Measurements from ENCODE around the gene FGGY. TPM values are rescaled to one million over a fixed set of nuclear protein-coding genes. Genes with fewer than 3 reads are reported as not detected.

Gene FGGY
- total and polyA plus RNA-seq, 2 donors (not counting 3 experiments of a cell fraction or from before 2014, with no cell fraction given): 5.6 to 6.4 TPM

DNA sequence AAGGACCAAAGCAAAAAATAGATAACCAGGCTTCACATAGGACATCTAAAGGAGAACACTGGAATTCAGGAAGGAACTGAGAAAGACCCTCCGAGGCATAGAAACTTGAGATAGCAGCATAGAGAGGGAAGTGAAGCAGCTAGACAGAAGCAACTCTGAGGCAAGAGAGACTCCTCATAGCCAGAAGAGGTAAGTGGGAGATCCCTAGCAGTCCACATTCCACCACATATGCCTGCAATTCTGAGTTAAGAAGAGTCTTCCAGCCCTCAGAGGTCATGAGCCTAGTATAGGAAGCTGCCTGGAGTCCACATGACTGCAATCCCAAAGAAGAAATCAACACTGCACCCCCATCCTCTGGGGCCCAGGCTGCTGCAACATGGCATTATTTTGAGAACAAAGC lies 13.9 kb upstream of the FGGY start:
- CTCF ChIA-PET: no interaction called here
- dilution Hi-C loops (cut with MboI; ENCODE audit: extremely low pct_ligation_motif_present, low sequenced_read_pairs): no loop called here
- Histone ChIP-seq H3K27me3 (ENCODE audit: control insufficient read depth in 2 of 2, insufficient read depth in 2 of 2, low read length in 2 of 2) (no peaks in the 10 kb centered on the region), H3K4me1 (ENCODE audit: control insufficient read depth, extremely low read depth, insufficient read depth, low read length) (no peaks in the 10 kb centered on the region), H3K9me3 (replicated peaks; ENCODE audit: control insufficient read depth, insufficient read depth, low read length) (no peaks in the 10 kb centered on the region), H3K9ac (replicated peaks; ENCODE audit: extremely low read depth, insufficient read depth, low read length) (no peak overlapping the region), H2AFZ (ENCODE audit: low read depth, low read length) (no peak overlapping the region), H3K9me1 (replicated peaks; ENCODE audit: control insufficient read depth, extremely low read depth, insufficient read depth, low read length) (no peaks in the 10 kb centered on the region), H3K4me2 (ENCODE audit: insufficient read depth, low read length) (no peak overlapping the region), H4K20me1 (replicated peaks; ENCODE audit: control insufficient read depth, extremely low read depth, insufficient read depth, low read length) (no peaks in the 10 kb centered on the region), H3K27ac (ENCODE audit: insufficient read depth, low read depth, low read length) (no peak overlapping the region), H3K79me2 (ENCODE audit: control insufficient read depth, insufficient read depth, low read length) (no peaks in the 10 kb centered on the region), H3K4me3 (replicated peaks in 1 of 3; ENCODE audit: insufficient read depth in 1 of 3, low read depth in 1 of 3, low read length in 3 of 3) (no peak overlapping the region), H3K36me3 (ENCODE audit: control insufficient read depth in 2 of 2, extremely low read depth in 1 of 2, insufficient read depth in 2 of 2, low read length in 2 of 2) (no peaks in the 10 kb centered on the region)
- FAIRE-seq (no peak), DNase-seq (ENCODE audit: low read depth, low spot score) (no peak)
- no peak for TF ChIP-seq POLR2AphosphoS5 (IDR thresholded peaks at IDR 0.05; ENCODE audit: insufficient read depth, low read depth, low read length)
- no peak for TF ChIP-seq FOS (IDR thresholded peaks at IDR 0.05; ENCODE audit: borderline replicate concordance, insufficient read depth, low read length)
- BruUV-seq (replicated peaks): no TSS peak
- intact Hi-C loops (cut with micrococcal nuclease): no loop called here
- POLR2A ChIA-PET: no interaction called here

- Histone ChIP-seq H3K4me3 (replicated peaks in 1 of 3; ENCODE audit: insufficient read depth in 1 of 3, low read depth in 1 of 3, low read length in 3 of 3) (no peak overlapping the region), H3K9me1 (replicated peaks; ENCODE audit: control insufficient read depth, extremely low read depth, insufficient read depth, low read length) (no peaks in the 10 kb centered on the region), H3K27ac (ENCODE audit: insufficient read depth, low read depth, low read length) (no peak overlapping the region), H3K9ac (replicated peaks; ENCODE audit: extremely low read depth, insufficient read depth, low read length) (no peak overlapping the region), H3K79me2 (ENCODE audit: control insufficient read depth, insufficient read depth, low read length) (no peaks in the 10 kb centered on the region), H4K20me1 (replicated peaks; ENCODE audit: control insufficient read depth, extremely low read depth, insufficient read depth, low read length) (no peaks in the 10 kb centered on the region), H3K9me3 (replicated peaks; ENCODE audit: control insufficient read depth, insufficient read depth, low read length) (no peaks in the 10 kb centered on the region), H3K27me3 (ENCODE audit: control insufficient read depth in 2 of 2, insufficient read depth in 2 of 2, low read length in 2 of 2) (no peaks in the 10 kb centered on the region), H3K36me3 (ENCODE audit: control insufficient read depth in 2 of 2, extremely low read depth in 1 of 2, insufficient read depth in 2 of 2, low read length in 2 of 2) (no peaks in the 10 kb centered on the region), H3K4me1 (ENCODE audit: control insufficient read depth, extremely low read depth, insufficient read depth, low read length) (no peaks in the 10 kb centered on the region), H3K4me2 (ENCODE audit: insufficient read depth, low read length) (no peak overlapping the region), H2AFZ (ENCODE audit: low read depth, low read length) (no peak overlapping the region)
- dilution Hi-C loops (cut with MboI; ENCODE audit: extremely low pct_ligation_motif_present, low sequenced_read_pairs) (no loop called here), intact Hi-C loops (cut with micrococcal nuclease) (no loop called here)
- FAIRE-seq (no peak), DNase-seq (ENCODE audit: low read depth, low spot score) (no peak)
- ChIA-PET POLR2A (no interaction called here), CTCF (interaction anchor here (0.9 to 1.4 kb wide), 2 partner anchors 9 to 209 kb away, joined by 3 to 5 read pairs; no protein-coding TSS in a partner anchor)
- TF ChIP-seq EZH2 (IDR thresholded peaks at IDR 0.05; ENCODE audit: borderline replicate concordance, low read depth, low read length, severe bottlenecking): no peak
- no peak for TF ChIP-seq POLR2AphosphoS5 (IDR thresholded peaks at IDR 0.05; ENCODE audit: insufficient read depth, low read depth, low read length)
- TF ChIP-seq MYC (IDR thresholded peaks at IDR 0.05; ENCODE audit: low read depth, low read length): no peak
- TF ChIP-seq JUN (IDR thresholded peaks at IDR 0.05; ENCODE audit: borderline replicate concordance, insufficient read depth, insufficient read length, low read depth): no peak
- no peak for TF ChIP-seq CTCF (IDR thresholded peaks at IDR 0.05; ENCODE audit: extremely low read depth in 1 of 2, insufficient read depth in 1 of 2, low read depth in 1 of 2, low read length in 2 of 2)
- no peak for TF ChIP-seq POLR2A (IDR thresholded peaks at IDR 0.05; ENCODE audit: low read depth, low read length)
- TF ChIP-seq FOS (IDR thresholded peaks at IDR 0.05; ENCODE audit: borderline replicate concordance, insufficient read depth, low read length): no peak
- TF ChIP-seq, protein P1, sequence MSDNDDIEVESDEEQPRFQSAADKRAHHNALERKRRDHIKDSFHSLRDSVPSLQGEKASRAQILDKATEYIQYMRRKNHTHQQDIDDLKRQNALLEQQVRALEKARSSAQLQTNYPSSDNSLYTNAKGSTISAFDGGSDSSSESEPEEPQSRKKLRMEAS (IDR thresholded peaks at IDR 0.05; ENCODE audit: insufficient read depth, insufficient read length): no peak
- no TSS peak for BruUV-seq (replicated peaks)
These were observed 11.2 kb upstream of the FGGY start for GRCh38 chr1:59285691-59286090.

All from endothelial cell of umbilical vein (primary cell).